HL-60 (cell line): ENCODE data around the gene MST1.

ENCODE experiments used
- DNase-seq, 2 experiments: peaks; one replicate each; pipeline ENCODE4 v3.0.0-alpha.2; 2010 to 2020; ENCODE audit warnings: low read depth in 1 of 2, low spot score in 1 of 2
- H3K27ac ChIP-seq: fragments of 250-450 bp; sonication (Bioruptor Pico); replicated peaks from 2 replicates; pipeline ENCODE4 v1.5.1; 2020; ENCODE audit warnings: mild to moderate bottlenecking, moderate library complexity
- H3K27me3 ChIP-seq: fragments of 250-450 bp; sonication (Bioruptor Pico); 2 replicates; pipeline ENCODE4 v1.5.1; 2021; ENCODE audit warnings: mild to moderate bottlenecking, moderate library complexity; ENCODE audit not compliant: insufficient read depth, poor library complexity, severe bottlenecking
- H3K4me3 ChIP-seq: replicated peaks from 2 replicates; pipeline ENCODE4 v1.5.1; 2011; ENCODE audit warnings: mild to moderate bottlenecking, control low read depth, low read length; ENCODE audit not compliant: insufficient read depth
- CTCF ChIP-seq: IDR thresholded peaks from one replicate; pipeline ENCODE4 v1.5.1; 2011; ENCODE audit warnings: low read length, control low read depth, inconsistent platforms; ENCODE audit not compliant: insufficient read depth
- GABPA ChIP-seq: IDR thresholded peaks from 2 replicates; pipeline ENCODE4 v1.6.1; 2012; ENCODE audit warnings: low read depth
- POLR2AphosphoS5 ChIP-seq: IDR thresholded peaks from 2 replicates; pipeline ENCODE4 v1.6.1; 2012; ENCODE audit warnings: low read depth
- REST ChIP-seq: IDR thresholded peaks from 2 replicates; pipeline ENCODE4 v1.6.1; 2012; ENCODE audit warnings: low read depth; ENCODE audit not compliant: insufficient replicate concordance
- SPI1 ChIP-seq: IDR thresholded peaks from 2 replicates; pipeline ENCODE4 v1.6.1; 2012; ENCODE audit warnings: low read depth, mild to moderate bottlenecking, borderline replicate concordance

Gene MST1

DNA sequence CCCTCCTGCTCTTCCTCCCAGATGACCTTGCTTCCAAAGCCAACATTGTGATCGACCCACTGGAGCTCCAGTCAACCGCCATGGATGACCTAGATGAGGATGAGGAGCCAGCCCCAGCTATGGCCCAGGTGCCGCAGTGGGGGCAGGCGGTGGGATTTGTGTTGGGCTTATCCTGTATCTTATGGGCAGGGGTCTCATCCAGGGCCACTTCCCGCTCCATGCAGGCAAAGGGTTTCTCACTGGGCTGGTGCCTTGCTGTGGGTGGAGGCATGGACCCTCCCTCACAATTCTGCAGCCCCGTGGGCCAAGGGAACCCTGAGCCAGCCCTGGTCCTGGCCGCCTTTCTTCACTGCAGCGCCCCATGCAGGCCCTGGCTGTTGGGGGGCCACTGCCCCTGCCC, 15.4 kb upstream of the MST1 start:
- no peak overlapping the region for H3K27ac ChIP-seq

DNA sequence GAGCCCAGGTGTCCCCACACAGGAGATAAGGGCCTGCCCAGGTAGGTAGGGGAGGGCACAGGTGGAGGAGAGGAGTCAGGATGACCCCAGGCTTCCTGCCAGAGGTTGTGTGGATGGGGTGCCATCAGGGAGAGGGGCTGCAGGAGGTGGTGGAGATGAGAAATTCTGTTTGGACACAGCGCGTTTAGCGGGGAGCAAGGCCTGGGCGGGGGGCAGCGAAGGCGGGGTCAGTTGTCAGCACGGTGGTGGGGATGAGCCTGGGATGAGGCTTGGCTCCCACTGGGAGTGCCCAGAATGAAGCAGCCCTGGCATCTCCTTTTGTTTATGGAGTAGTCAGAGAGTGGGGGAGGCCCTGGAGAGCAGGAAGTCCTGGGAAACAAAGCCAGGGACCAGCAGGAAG, 14.7 kb upstream of the MST1 start:
- Histone ChIP-seq H3K27me3 (no peaks in the 10 kb centered on the region), H3K27ac (no peak overlapping the region), H3K4me3 (no peak overlapping the region)
- DNase-seq = no peak
- TF ChIP-seq REST (no peak), SPI1 (no peak)

More for the DNA sequence above, 15.4 kb upstream of the MST1 start:
- H3K4me3 ChIP-seq = no peak overlapping the region
- TF ChIP-seq GABPA (no peak), REST (no peak), SPI1 (no peak), CTCF (no peak), POLR2AphosphoS5 (no peak)
- H3K27me3 ChIP-seq = no peaks in the 10 kb centered on the region
- DNase-seq = no peak

GRCh38 chr3:49703443-49703927, 14.2 kb upstream of the MST1 start:
- Histone ChIP-seq H3K27me3 (no peaks in the 10 kb centered on the region), H3K4me3 (no peak overlapping the region), H3K27ac (no peak overlapping the region)
- peak in 1 of 2 experiments; percentile 67 for DNase-seq
- TF ChIP-seq GABPA (no peak), POLR2AphosphoS5 (no peak), CTCF (peak; percentile 94)

DNA sequence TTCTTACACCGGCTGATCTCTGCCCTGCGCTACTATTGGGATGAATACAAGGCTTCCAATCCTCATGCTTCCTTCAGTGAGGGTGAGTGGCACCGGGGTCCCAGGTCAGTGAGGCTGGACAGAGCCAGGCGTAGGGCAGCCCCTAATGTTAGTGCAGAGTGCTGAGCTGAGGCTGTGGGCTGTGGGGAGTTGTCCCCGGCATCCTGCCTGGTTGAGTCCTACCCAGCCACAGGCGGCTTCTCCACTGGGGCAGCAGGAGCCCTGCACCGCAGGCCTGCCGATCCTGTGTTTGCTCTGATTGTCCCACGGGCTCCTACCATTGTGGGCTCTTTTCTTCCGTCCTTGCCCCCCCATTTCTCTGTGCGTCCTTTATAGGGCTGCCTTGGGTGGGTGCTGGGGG, 13.4 kb upstream of the MST1 start:
- no peaks in the 10 kb centered on the region for H3K27me3 ChIP-seq
- no peak for TF ChIP-seq POLR2AphosphoS5
- no peak for TF ChIP-seq GABPA
- no peak for TF ChIP-seq SPI1
- no peak overlapping the region for H3K27ac ChIP-seq

GRCh38 chr3:49701388-49702077, 12.3 kb upstream of the MST1 start:
- Histone ChIP-seq H3K27ac (no peak overlapping the region), H3K27me3 (no peaks in the 10 kb centered on the region), H3K4me3 (no peak overlapping the region)
- DNase-seq = no peak
- TF ChIP-seq REST (no peak), SPI1 (no peak), CTCF (peak; percentile 4), POLR2AphosphoS5 (no peak), GABPA (no peak)

More for the DNA sequence above, 13.4 kb upstream of the MST1 start:
- H3K4me3 ChIP-seq = no peak overlapping the region
- DNase-seq = no peak
